T-cell (primary cell): Measurements from ENCODE around the gene DIPK1A. TPM values are rescaled to one million over a fixed set of nuclear protein-coding genes. Genes with fewer than 3 reads are reported as not detected.

Source experiments
- ATAC-seq, 4 experiments: fragments of 200-7000 bp in 3 of 4; fragments of 150-1000 bp in 1 of 4; cut with Tn5 transposase; replicated peaks in 1 of 4; 1 replicate in 3 of 4; 2 replicates in 1 of 4; pipeline ENCODE4 v1.10.0; 2021; ENCODE audit warnings: moderate library complexity in 3 of 4, mild to moderate bottlenecking in 2 of 4, moderate number of reproducible peaks in 1 of 4
- CTCF ChIA-PET, 2 donors: fragments of 300-600 bp; sonication (Branson Sonifier 250); formaldehyde crosslinking; loops; one replicate each; lab custom pipeline; 2022; ENCODE audit warnings: antibody characterized with exemption in 2 of 2; lab: Charles Lee
- POLR2A ChIA-PET, 2 donors: fragments of 300-600 bp; sonication (Branson Sonifier 250); formaldehyde crosslinking; loops; one replicate each; lab custom pipeline; 2022; ENCODE audit warnings: antibody characterized with exemption in 2 of 2; lab: Charles Lee
- DNase-seq, 35 experiments: peaks; one replicate each; pipeline versions ENCODE4 v3.0.0 to v3.0.0-alpha.2; 2013 to 2023
- H3K27ac ChIP-seq: one replicate; pipeline ENCODE4 v1.5.1; 2013; ENCODE audit warnings: low read length
- H3K27me3 ChIP-seq, 2 experiments: replicated peaks in 1 of 2; 1 replicate in 1 of 2; 2 replicates in 1 of 2; pipeline versions ENCODE4 v1.6.1 to v1.7.0; 2013; ENCODE audit warnings: low read length in 1 of 2, mixed read lengths in 1 of 2; ENCODE audit not compliant: control insufficient read depth in 2 of 2, insufficient read depth in 2 of 2; ENCODE audit errors: extremely low read depth in 1 of 2
- H3K36me3 ChIP-seq, 2 donors: 1 replicate in 1 of 2; 2 replicates in 1 of 2; pipeline versions ENCODE4 v1.6.1 to v1.7.0; 2013; ENCODE audit warnings: low read length in 1 of 2; ENCODE audit not compliant: control insufficient read depth in 2 of 2, insufficient read depth in 1 of 2; ENCODE audit errors: extremely low read depth in 1 of 2
- H3K4me1 ChIP-seq, 2 experiments: 1 replicate in 1 of 2; 2 replicates in 1 of 2; pipeline versions ENCODE4 v1.6.1 to v1.7.0; 2013; ENCODE audit warnings: low read length in 2 of 2, mixed read lengths in 1 of 2; ENCODE audit not compliant: insufficient read depth in 2 of 2, control insufficient read depth in 1 of 2; ENCODE audit errors: extremely low read depth in 1 of 2
- H3K4me3 ChIP-seq, 2 donors: 1 replicate in 1 of 2; 2 replicates in 1 of 2; pipeline versions ENCODE4 v1.5.1 to v1.7.0; 2013; ENCODE audit warnings: mild to moderate bottlenecking in 2 of 2, low read length in 1 of 2, moderate library complexity in 1 of 2; ENCODE audit not compliant: control insufficient read depth in 1 of 2; ENCODE audit errors: extremely low read depth in 1 of 2
- H3K9me3 ChIP-seq: 2 replicates; pipeline ENCODE4 v1.7.0; 2013
- H3K27ac Mint-ChIP-seq, 2 donors: one replicate each; pipeline ENCODE4 v1.8.0; 2020 to 2021; ENCODE audit warnings: mild to moderate bottlenecking in 2 of 2, mixed read lengths in 2 of 2
- H3K27me3 Mint-ChIP-seq, 2 donors: one replicate each; pipeline ENCODE4 v1.8.0; 2021 to 2022; ENCODE audit warnings: mixed read lengths in 2 of 2
- H3K36me3 Mint-ChIP-seq: one replicate; pipeline ENCODE4 v1.8.0; 2021; ENCODE audit warnings: mixed read lengths
- H3K4me1 Mint-ChIP-seq, 3 donors: one replicate each; pipeline ENCODE4 v1.8.0; 2020 to 2022; ENCODE audit warnings: mixed read lengths in 3 of 3, mild to moderate bottlenecking in 1 of 3
- H3K4me3 Mint-ChIP-seq, 3 donors: one replicate each; pipeline ENCODE4 v1.8.0; 2020 to 2022; ENCODE audit warnings: mild to moderate bottlenecking in 3 of 3, mixed read lengths in 3 of 3, moderate library complexity in 3 of 3
- H3K9me3 Mint-ChIP-seq, 3 donors: one replicate each; pipeline ENCODE4 v1.8.0; 2020 to 2022; ENCODE audit warnings: mixed read lengths in 3 of 3
- WGBS: methylation state at CpG from one replicate; pipeline ENCODE4 v1.1.5; 2013; ENCODE audit warnings: missing lambda C conversion rate; ENCODE audit not compliant: insufficient coverage; 5-methylcytosine and 5-hydroxymethylcytosine counted together
- total RNA-seq, 35 experiments: library from RNA in 6 of 35; stranded (reverse) in 6 of 35; fragments of 120-200 nt in 1 of 35; gene quantifications; one replicate each; pipeline versions ENCODE4 v1.2.1 to v1.2.4 and lab custom pipeline; 2013 to 2026

DIPK1A gene
- total RNA-seq, 5 donors from 2014 or later (not counting 1 experiment from before 2014, with no cell fraction given), result 8.9 to 16.0 (median 14.4) TPM

DNA sequence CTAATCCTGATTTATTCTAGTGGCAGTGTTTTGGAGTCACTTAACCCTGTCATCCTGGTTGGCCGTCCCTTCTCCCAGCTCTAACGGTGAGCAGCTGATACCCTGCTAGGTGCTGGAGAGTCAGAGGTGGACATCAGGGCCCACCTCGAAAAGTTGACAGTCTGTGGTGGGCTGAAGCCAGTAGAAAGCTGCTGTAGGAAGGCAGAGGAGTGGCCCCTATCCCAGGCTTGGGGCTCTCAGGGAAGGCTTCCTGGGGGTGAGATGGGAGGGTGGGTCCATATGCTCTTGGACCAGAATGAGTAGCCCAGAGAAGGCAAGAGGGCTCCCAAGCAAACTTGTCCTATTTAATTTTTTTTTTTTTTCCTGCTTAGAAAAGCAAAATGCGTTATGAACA, 129.9 kb downstream of the DIPK1A start:
- peaks cover 0 to 30% of the 10 kb centered on the region in 2 donors for H3K36me3 ChIP-seq
- 42% methylated on average over 2 of the region's 4 CpGs for WGBS
- ChIA-PET CTCF (interaction anchor here (0.6 to 1.8 kb wide), 16 partner anchors 8 to 651 kb away, joined by 3 to 7 read pairs (median 4); partner anchors contain the start of gene DIPK1A (in 1 of the 2)), POLR2A (interaction anchor here (0.5 to 1.4 kb wide), 8 partner anchors 11 to 957 kb away, joined by 3 to 9 read pairs (median 4); no protein-coding TSS in a partner anchor)
- no peak for ATAC-seq
- Mint-ChIP-seq H3K27ac (peak overlapping the region in 1 of 2 donors; percentile 99), H3K9me3 (no peaks in the 10 kb centered on the region), H3K36me3 (peaks cover 35% of the 10 kb centered on the region), H3K4me1 (peaks cover 41 to 45% (median 43%) of the 10 kb centered on the region in 3 donors), H3K4me3 (peak overlapping the region; percentile 97 to 100 (median 99)), H3K27me3 (no peaks in the 10 kb centered on the region)
- DNase-seq, result peak in 1 of 35 experiments; percentile 2
- H3K27ac ChIP-seq, result no peak overlapping the region
- peaks cover 18 to 22% of the 10 kb centered on the region in 2 experiments for H3K4me1 ChIP-seq
- no peaks in the 10 kb centered on the region for H3K9me3 ChIP-seq
- no peaks in the 10 kb centered on the region for H3K27me3 ChIP-seq
- H3K4me3 ChIP-seq, result peak overlapping the region; percentile 91 to 97

GRCh38 chr1:92826792-92827191, 134.5 kb downstream of the DIPK1A start:
- DNase-seq (no peak), ATAC-seq (no peak)
- peaks cover 0 to 5% of the 10 kb centered on the region in 2 experiments for H3K27me3 ChIP-seq
- H3K27ac Mint-ChIP-seq, result no peak overlapping the region
- CTCF ChIA-PET, result interaction anchor here in 1 of 2 donors (0.6 kb wide), 1 partner anchor 12 kb away, joined by 8 read pairs; no protein-coding TSS in a partner anchor
- H3K4me3 Mint-ChIP-seq, result no peak overlapping the region
- H3K4me3 ChIP-seq, result no peak overlapping the region
- POLR2A ChIA-PET, result no interaction called here
- no peaks in the 10 kb centered on the region for H3K9me3 ChIP-seq
- H3K36me3 ChIP-seq, result no peaks in the 10 kb centered on the region
- peaks cover under 1% of the 10 kb centered on the region for H3K36me3 Mint-ChIP-seq
- WGBS, result no CpG with 5 or more reads among the region's 6 CpGs
- peaks cover 0 to 4% of the 10 kb centered on the region in 2 experiments for H3K4me1 ChIP-seq
- peaks cover 0 to 4% (median 2%) of the 10 kb centered on the region in 3 donors for H3K4me1 Mint-ChIP-seq
- no peak overlapping the region for H3K27ac ChIP-seq
- no peaks in the 10 kb centered on the region for H3K27me3 Mint-ChIP-seq
- H3K9me3 Mint-ChIP-seq, result no peaks in the 10 kb centered on the region

DNA sequence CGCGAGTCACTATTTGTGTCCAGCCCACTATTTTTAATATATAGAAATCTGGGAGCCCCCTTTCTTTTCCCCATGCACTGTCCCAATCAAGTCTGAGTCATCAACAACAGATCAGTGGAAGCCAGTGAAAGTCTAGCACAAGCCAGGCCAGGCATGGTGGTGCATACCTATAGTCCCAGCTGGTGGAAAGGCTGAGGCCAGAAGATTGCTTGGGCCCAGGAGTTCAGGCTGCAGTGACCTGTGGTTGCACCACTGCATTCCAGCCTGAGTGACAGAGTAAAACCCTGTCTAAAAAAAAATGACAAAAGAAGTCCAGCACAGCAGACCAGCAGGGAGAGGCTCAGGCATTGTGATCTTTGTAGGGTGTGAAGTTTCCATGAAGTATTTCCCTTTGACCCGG, 138.4 kb downstream of the DIPK1A start:
- Mint-ChIP-seq H3K4me3 (no peak overlapping the region), H3K27ac (no peak overlapping the region), H3K9me3 (no peaks in the 10 kb centered on the region), H3K36me3 (no peaks in the 10 kb centered on the region), H3K4me1 (no peaks in the 10 kb centered on the region), H3K27me3 (peaks cover 0 to 4% of the 10 kb centered on the region in 2 donors)
- no peak overlapping the region for H3K27ac ChIP-seq
- POLR2A ChIA-PET, result no interaction called here
- DNase-seq (no peak), ATAC-seq (no peak)
- no peaks in the 10 kb centered on the region for H3K4me1 ChIP-seq
- no peaks in the 10 kb centered on the region for H3K36me3 ChIP-seq
- no peaks in the 10 kb centered on the region for H3K9me3 ChIP-seq
- no peak overlapping the region for H3K4me3 ChIP-seq
- CTCF ChIA-PET, result no interaction called here
- peaks cover 0 to 5% of the 10 kb centered on the region in 2 experiments for H3K27me3 ChIP-seq
- no CpG with 5 or more reads among the region's 3 CpGs for WGBS

DNA sequence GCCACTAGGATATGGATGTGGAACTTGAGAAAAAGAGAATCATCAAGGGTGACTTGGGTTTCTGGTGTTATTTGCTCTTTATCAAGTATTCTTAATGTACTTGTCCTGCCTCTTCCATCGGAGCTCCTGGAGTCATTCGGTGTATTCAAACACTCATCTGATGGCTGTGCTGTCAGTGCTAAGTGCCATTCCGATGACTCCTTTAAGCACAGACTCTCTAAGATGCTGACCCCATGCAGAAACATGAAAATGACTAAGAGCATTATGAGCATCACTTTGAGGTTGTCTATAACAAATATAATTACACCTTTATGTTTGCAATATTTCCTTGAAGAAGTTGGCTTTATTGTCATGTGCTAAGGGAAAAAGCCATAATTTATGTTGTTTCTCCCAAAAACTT, 140.7 kb downstream of the DIPK1A start:
- Histone ChIP-seq H3K9me3 (no peaks in the 10 kb centered on the region), H3K36me3 (no peaks in the 10 kb centered on the region), H3K27ac (no peak overlapping the region), H3K27me3 (peaks cover 0 to 5% of the 10 kb centered on the region in 2 experiments), H3K4me3 (no peak overlapping the region), H3K4me1 (no peaks in the 10 kb centered on the region)
- no peaks in the 10 kb centered on the region for H3K4me1 Mint-ChIP-seq
- WGBS, result 94% methylated on average over 2 of the region's 3 CpGs
- H3K27me3 Mint-ChIP-seq, result peaks cover 4 to 9% of the 10 kb centered on the region in 2 donors
- H3K27ac Mint-ChIP-seq, result no peak overlapping the region
- H3K4me3 Mint-ChIP-seq, result no peak overlapping the region
- ChIA-PET POLR2A (no interaction called here), CTCF (interaction anchor here in 1 of 2 donors (0.6 kb wide), 1 partner anchor 508 kb away, joined by 3 read pairs; no protein-coding TSS in a partner anchor)
- DNase-seq, result no peak
- no peak for ATAC-seq
- H3K36me3 Mint-ChIP-seq, result no peaks in the 10 kb centered on the region
- H3K9me3 Mint-ChIP-seq, result no peaks in the 10 kb centered on the region

- Mint-ChIP-seq H3K27ac (no peak overlapping the region), H3K36me3 (no peaks in the 10 kb centered on the region), H3K4me3 (no peak overlapping the region), H3K27me3 (peaks cover 4 to 9% of the 10 kb centered on the region in 2 donors), H3K9me3 (no peaks in the 10 kb centered on the region), H3K4me1 (no peaks in the 10 kb centered on the region)
- ChIA-PET CTCF (interaction anchor here (0.5 to 4.2 kb wide), 3 partner anchors 35 to 508 kb away, joined by 3 to 28 read pairs (median 3); partner anchors contain the start of gene EVI5 (in 1 of the 2)), POLR2A (no interaction called here)
- H3K27ac ChIP-seq, result no peak overlapping the region
- 75% methylated on average over 3 of the region's 3 CpGs for WGBS
- no peak overlapping the region for H3K4me3 ChIP-seq
- no peaks in the 10 kb centered on the region for H3K36me3 ChIP-seq
- ATAC-seq, result no peak
- H3K27me3 ChIP-seq, result peaks cover 0 to 5% of the 10 kb centered on the region in 2 experiments
- H3K4me1 ChIP-seq, result no peaks in the 10 kb centered on the region
- H3K9me3 ChIP-seq, result no peaks in the 10 kb centered on the region
- no peak for DNase-seq
Measured at GRCh38 chr1:92820024-92820423, 141.2 kb downstream of the DIPK1A start.

DNA sequence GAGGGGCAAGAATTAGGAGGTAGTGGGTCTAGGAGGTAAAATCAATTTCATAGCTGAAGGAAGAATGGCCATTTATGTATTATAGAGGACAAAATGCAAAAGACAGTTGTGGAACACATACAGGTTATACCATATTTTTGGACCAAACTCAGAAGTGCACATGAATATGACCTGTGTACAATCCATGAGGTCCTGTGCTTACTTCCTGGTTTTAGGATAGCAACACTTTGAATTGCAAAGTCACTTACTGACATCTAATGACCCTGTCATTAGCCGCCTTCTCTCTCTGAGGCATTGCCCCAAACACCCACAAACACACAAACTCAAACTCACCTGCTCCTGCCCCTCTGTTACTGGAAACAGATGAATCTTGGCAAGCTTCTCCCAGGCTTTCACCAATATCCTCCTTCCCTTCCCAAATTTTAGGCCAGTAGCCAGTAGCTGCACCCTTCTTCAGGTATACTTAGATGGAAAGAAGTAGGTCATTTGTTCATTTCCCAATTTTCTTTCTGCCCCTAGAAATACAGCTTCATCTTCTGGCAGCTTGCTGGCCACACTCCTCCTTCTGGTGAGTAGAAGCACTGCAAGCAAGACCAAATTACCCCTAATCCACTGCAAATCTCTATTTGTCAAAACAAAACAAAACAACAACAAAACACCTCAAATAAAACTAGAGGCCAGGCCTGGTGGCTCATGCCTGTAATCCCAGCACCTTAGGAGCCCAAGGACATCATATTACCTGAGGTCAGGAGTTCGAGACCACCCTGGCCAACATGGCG, 143.1 kb downstream of the DIPK1A start:
- Mint-ChIP-seq H3K4me3 (no peak overlapping the region), H3K27me3 (peaks cover 4 to 9% of the 10 kb centered on the region in 2 donors), H3K9me3 (no peaks in the 10 kb centered on the region), H3K36me3 (no peaks in the 10 kb centered on the region), H3K4me1 (no peaks in the 10 kb centered on the region), H3K27ac (no peak overlapping the region)
- DNase-seq, result peak in 10 of 35 experiments; percentile 1 to 53 (median 9)
- H3K36me3 ChIP-seq, result no peaks in the 10 kb centered on the region
- no peaks in the 10 kb centered on the region for H3K4me1 ChIP-seq
- no peaks in the 10 kb centered on the region for H3K9me3 ChIP-seq
- H3K27ac ChIP-seq, result no peak overlapping the region
- WGBS, result 100% methylated on average over 1 of the region's 3 CpGs
- ATAC-seq, result peak in 1 of 4 experiments; percentile 54
- no peak overlapping the region for H3K4me3 ChIP-seq
- ChIA-PET POLR2A (interaction anchor here (0.5 to 0.7 kb wide), 3 partner anchors 14 to 1004 kb away, joined by 3 to 7 read pairs (median 3); partner anchors contain the start of gene RPL5 (in 1 of the 2)), CTCF (interaction anchor here (0.6 to 4.2 kb wide), 12 partner anchors 10 to 821 kb away, joined by 3 to 28 read pairs (median 6); partner anchors contain the start of gene RPL5 (in 1 of the 2))
- H3K27me3 ChIP-seq, result peaks cover 0 to 4% of the 10 kb centered on the region in 2 experiments
